ENCODE results near the gene BDKRB2.

DNA sequence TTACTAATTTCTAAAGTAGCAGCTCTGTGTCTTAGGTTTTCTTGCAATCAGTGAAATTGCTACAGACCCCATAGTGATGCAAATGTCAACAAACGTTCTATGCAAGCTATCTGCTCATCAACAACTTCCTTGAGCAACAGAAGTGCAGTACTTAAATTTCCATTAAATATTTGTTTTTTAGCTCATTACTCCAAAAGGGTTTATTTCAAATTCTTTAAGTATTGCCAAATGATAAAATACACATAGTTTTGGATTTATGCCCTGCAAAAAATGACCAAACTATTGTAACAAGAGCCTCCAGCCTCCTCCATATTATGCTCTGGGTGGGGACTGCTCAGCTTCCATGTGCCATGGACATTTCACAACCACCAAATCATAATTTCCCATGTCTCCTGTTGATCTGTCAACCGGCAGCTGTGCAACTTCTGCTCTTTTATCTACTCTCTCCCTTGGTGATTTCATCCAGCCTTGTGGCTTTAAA lies 55.7 kb downstream of the BDKRB2 start:
- TF ChIP-seq, protein P1, sequence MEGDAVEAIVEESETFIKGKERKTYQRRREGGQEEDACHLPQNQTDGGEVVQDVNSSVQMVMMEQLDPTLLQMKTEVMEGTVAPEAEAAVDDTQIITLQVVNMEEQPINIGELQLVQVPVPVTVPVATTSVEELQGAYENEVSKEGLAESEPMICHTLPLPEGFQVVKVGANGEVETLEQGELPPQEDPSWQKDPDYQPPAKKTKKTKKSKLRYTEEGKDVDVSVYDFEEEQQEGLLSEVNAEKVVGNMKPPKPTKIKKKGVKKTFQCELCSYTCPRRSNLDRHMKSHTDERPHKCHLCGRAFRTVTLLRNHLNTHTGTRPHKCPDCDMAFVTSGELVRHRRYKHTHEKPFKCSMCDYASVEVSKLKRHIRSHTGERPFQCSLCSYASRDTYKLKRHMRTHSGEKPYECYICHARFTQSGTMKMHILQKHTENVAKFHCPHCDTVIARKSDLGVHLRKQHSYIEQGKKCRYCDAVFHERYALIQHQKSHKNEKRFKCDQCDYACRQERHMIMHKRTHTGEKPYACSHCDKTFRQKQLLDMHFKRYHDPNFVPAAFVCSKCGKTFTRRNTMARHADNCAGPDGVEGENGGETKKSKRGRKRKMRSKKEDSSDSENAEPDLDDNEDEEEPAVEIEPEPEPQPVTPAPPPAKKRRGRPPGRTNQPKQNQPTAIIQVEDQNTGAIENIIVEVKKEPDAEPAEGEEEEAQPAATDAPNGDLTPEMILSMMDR (conservative IDR thresholded peaks at IDR 0.05; ENCODE audit: low read depth, low read length), result no peak
- no peak for TF ChIP-seq EZH2 (IDR thresholded peaks at IDR 0.05; ENCODE audit: borderline replicate concordance, low read depth, low read length, poor library complexity, severe bottlenecking)

Measured in A673 (cell line).